Glutamatergic neuron (in vitro differentiated cells): Measurements from ENCODE around the gene KCNG2. TPM values are rescaled to one million over a fixed set of nuclear protein-coding genes. Genes with fewer than 3 reads are reported as not detected.

Source experiments
- DNase-seq: peaks from one replicate; pipeline ENCODE4 v3.0.0; 2022
- H3K27ac Mint-ChIP-seq: one replicate; pipeline ENCODE4 v1.8.0; 2020; ENCODE audit warnings: mild to moderate bottlenecking, mixed read lengths, inconsistent platforms; ENCODE audit not compliant: unreplicated experiment
- H3K27me3 Mint-ChIP-seq: one replicate; pipeline ENCODE4 v1.8.0; 2020; ENCODE audit warnings: mild to moderate bottlenecking, moderate library complexity, mixed read lengths, inconsistent platforms; ENCODE audit not compliant: unreplicated experiment
- H3K36me3 Mint-ChIP-seq: one replicate; pipeline ENCODE4 v1.8.0; 2020; ENCODE audit warnings: mild to moderate bottlenecking, mixed read lengths, inconsistent platforms; ENCODE audit not compliant: unreplicated experiment
- H3K4me1 Mint-ChIP-seq: one replicate; pipeline ENCODE4 v1.8.0; 2020; ENCODE audit warnings: mild to moderate bottlenecking, low read depth, mixed read lengths, inconsistent platforms; ENCODE audit not compliant: unreplicated experiment
- H3K4me3 Mint-ChIP-seq: one replicate; pipeline ENCODE4 v1.8.0; 2020; ENCODE audit warnings: mild to moderate bottlenecking, mixed read lengths, inconsistent platforms; ENCODE audit not compliant: unreplicated experiment
- H3K9me3 Mint-ChIP-seq: one replicate; pipeline ENCODE4 v1.8.0; 2020; ENCODE audit warnings: mild to moderate bottlenecking, moderate library complexity, mixed read lengths, inconsistent platforms; ENCODE audit not compliant: unreplicated experiment
- total RNA-seq: library from RNA; stranded (reverse); fragmentation: NEBNext Ultra II Directional; extraction: Animal tissue kit (Norgen Biotek cat#: 25700); gene quantifications from one replicate; pipeline ENCODE4 v1.2.1, GENCODE V29; 2021; ENCODE audit not compliant: unreplicated experiment
- TF ChIP-seq, protein P1 (sequence below): fragments of 200-600 bp; sonication (generic); IDR thresholded peaks from one replicate; pipeline ENCODE4 v1.5.0; 2021; ENCODE audit not compliant: partially characterized antibody, unreplicated experiment

The KCNG2 gene
- total RNA-seq, 1 donor from 2014 or later = 1.6 TPM

- peaks cover 16% of the 10 kb centered on the region for H3K27me3 Mint-ChIP-seq
- no peak for DNase-seq
- TF ChIP-seq, protein P1, sequence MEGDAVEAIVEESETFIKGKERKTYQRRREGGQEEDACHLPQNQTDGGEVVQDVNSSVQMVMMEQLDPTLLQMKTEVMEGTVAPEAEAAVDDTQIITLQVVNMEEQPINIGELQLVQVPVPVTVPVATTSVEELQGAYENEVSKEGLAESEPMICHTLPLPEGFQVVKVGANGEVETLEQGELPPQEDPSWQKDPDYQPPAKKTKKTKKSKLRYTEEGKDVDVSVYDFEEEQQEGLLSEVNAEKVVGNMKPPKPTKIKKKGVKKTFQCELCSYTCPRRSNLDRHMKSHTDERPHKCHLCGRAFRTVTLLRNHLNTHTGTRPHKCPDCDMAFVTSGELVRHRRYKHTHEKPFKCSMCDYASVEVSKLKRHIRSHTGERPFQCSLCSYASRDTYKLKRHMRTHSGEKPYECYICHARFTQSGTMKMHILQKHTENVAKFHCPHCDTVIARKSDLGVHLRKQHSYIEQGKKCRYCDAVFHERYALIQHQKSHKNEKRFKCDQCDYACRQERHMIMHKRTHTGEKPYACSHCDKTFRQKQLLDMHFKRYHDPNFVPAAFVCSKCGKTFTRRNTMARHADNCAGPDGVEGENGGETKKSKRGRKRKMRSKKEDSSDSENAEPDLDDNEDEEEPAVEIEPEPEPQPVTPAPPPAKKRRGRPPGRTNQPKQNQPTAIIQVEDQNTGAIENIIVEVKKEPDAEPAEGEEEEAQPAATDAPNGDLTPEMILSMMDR = no peak
- H3K27ac Mint-ChIP-seq = no peak overlapping the region
- H3K9me3 Mint-ChIP-seq = peaks cover 17% of the 10 kb centered on the region
- H3K4me3 Mint-ChIP-seq = no peak overlapping the region
- H3K36me3 Mint-ChIP-seq = no peaks in the 10 kb centered on the region
- H3K4me1 Mint-ChIP-seq = peaks cover 7% of the 10 kb centered on the region
These were observed 21.6 kb downstream of the KCNG2 start for GRCh38 chr18:79819064-79819967.

GRCh38 chr18:79819968-79820351 lies 22.2 kb downstream of the KCNG2 start:
- peaks cover 6% of the 10 kb centered on the region for H3K4me1 Mint-ChIP-seq
- TF ChIP-seq, protein P1 = no peak
- peak overlapping the region; percentile 5 for H3K4me3 Mint-ChIP-seq
- H3K27ac Mint-ChIP-seq = no peak overlapping the region
- peaks cover 14% of the 10 kb centered on the region for H3K9me3 Mint-ChIP-seq
- H3K36me3 Mint-ChIP-seq = no peaks in the 10 kb centered on the region
- H3K27me3 Mint-ChIP-seq = peaks cover 16% of the 10 kb centered on the region
- DNase-seq = no peak

DNA sequence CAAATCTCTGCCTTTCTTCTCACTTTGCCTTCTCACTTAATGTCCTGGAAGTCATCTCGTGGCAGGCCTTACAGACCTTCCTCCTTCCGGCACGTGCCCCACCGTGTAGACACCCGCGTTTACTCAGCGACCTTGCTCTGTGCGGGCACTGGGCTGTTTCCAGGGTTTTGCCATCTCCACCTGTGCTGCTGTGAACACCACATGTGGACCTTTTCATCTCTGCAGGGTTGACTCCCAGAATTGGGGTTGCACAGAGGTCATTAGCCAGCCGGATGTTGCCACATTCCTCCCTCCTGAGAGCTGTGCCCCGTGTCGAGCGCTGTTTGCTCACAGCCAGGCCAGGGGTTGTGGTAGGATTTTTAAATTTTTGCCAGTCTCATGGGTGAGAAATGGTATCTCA lies 25.4 kb downstream of the KCNG2 start:
- Mint-ChIP-seq H3K4me1 (no peaks in the 10 kb centered on the region), H3K9me3 (peaks cover 6% of the 10 kb centered on the region), H3K27me3 (peaks cover 5% of the 10 kb centered on the region), H3K4me3 (no peak overlapping the region), H3K27ac (no peak overlapping the region), H3K36me3 (no peaks in the 10 kb centered on the region)
- TF ChIP-seq, protein P1 = no peak
- DNase-seq = no peak

- H3K9me3 Mint-ChIP-seq = peaks cover 5% of the 10 kb centered on the region
- peaks cover 3% of the 10 kb centered on the region for H3K27me3 Mint-ChIP-seq
- no peak overlapping the region for H3K27ac Mint-ChIP-seq
- no peaks in the 10 kb centered on the region for H3K36me3 Mint-ChIP-seq
- no peak overlapping the region for H3K4me3 Mint-ChIP-seq
- TF ChIP-seq, protein P1 = no peak
- no peaks in the 10 kb centered on the region for H3K4me1 Mint-ChIP-seq
- no peak for DNase-seq
These were observed 28.2 kb downstream of the KCNG2 start for GRCh38 chr18:79825913-79826312.

DNA sequence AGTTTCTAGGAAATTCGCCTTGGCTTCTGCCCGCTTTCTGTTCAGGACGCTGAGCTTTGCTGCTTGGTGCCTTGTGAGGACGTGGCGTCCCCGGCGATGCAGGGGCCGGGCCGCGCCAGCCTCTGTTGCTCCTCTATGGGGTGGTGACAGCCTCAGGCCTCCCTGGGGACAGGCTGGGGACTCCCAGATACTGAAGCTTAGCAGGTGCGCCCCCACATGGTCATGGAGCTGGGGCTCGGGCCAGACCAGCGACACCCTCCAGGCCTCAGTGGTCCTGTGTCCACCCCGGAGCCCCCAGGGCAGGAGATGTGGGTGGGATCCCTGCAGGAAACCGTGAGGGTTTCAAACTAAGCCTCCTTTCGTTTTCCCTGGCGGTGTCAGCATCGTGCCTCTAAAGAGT lies 29.2 kb downstream of the KCNG2 start:
- H3K36me3 Mint-ChIP-seq = no peaks in the 10 kb centered on the region
- TF ChIP-seq, protein P1 = no peak
- H3K27ac Mint-ChIP-seq = no peak overlapping the region
- no peak for DNase-seq
- H3K4me3 Mint-ChIP-seq = no peak overlapping the region
- H3K27me3 Mint-ChIP-seq = peaks cover 2% of the 10 kb centered on the region
- H3K9me3 Mint-ChIP-seq = peaks cover 5% of the 10 kb centered on the region
- H3K4me1 Mint-ChIP-seq = no peaks in the 10 kb centered on the region
